ENCODE data around the gene UBN2.

Gene UBN2

GRCh38 chr7:139254728-139255127 lies 23.7 kb downstream of the UBN2 start:
- no peak for TF ChIP-seq CTCF (IDR thresholded peaks at IDR 0.05; ENCODE audit: insufficient read depth, missing control alignments)
- DNase-seq (ENCODE audit: insufficient read length, low spot score) = no peak
- no peak for FAIRE-seq

- DNase-seq (ENCODE audit: insufficient read length, low spot score) (no peak), FAIRE-seq (no peak)
- TF ChIP-seq CTCF (IDR thresholded peaks at IDR 0.05; ENCODE audit: insufficient read depth, missing control alignments) = no peak
These were observed 24.3 kb downstream of the UBN2 start for GRCh38 chr7:139255290-139255689.

GRCh38 chr7:139259142-139259541 lies 28.1 kb downstream of the UBN2 start:
- FAIRE-seq (no peak), DNase-seq (ENCODE audit: insufficient read length, low spot score) (no peak)
- no peak for TF ChIP-seq CTCF (IDR thresholded peaks at IDR 0.05; ENCODE audit: insufficient read depth, missing control alignments)

- no peak for FAIRE-seq
- TF ChIP-seq CTCF (IDR thresholded peaks at IDR 0.05; ENCODE audit: insufficient read depth, missing control alignments) = no peak
- no peak for DNase-seq (ENCODE audit: insufficient read length, low spot score)
These were observed 33.2 kb downstream of the UBN2 start for GRCh38 chr7:139264220-139264619.

- FAIRE-seq (no peak), DNase-seq (ENCODE audit: insufficient read length, low spot score) (no peak)
- TF ChIP-seq CTCF (IDR thresholded peaks at IDR 0.05; ENCODE audit: insufficient read depth, missing control alignments) = no peak
These were observed 34.6 kb downstream of the UBN2 start for GRCh38 chr7:139265673-139266072.

GRCh38 chr7:139271718-139272628 lies 40.9 kb downstream of the UBN2 start:
- TF ChIP-seq CTCF (IDR thresholded peaks at IDR 0.05; ENCODE audit: insufficient read depth, missing control alignments) = no peak
- DNase-seq (ENCODE audit: insufficient read length, low spot score) (no peak), FAIRE-seq (no peak)

- no peak for DNase-seq (ENCODE audit: insufficient read length, low spot score)
- FAIRE-seq = no peak
- no peak for TF ChIP-seq CTCF (IDR thresholded peaks at IDR 0.05; ENCODE audit: insufficient read depth, missing control alignments)
These were observed 53.3 kb downstream of the UBN2 start for GRCh38 chr7:139284252-139284896.

Measured in D721Med (cell line).